HL-60 (cell line): ENCODE results near the gene TNFSF12.

Experiments used
- DNase-seq, 2 experiments: peaks; one replicate each; pipeline ENCODE4 v3.0.0-alpha.2; 2010 to 2020; ENCODE audit warnings: low read depth in 1 of 2, low spot score in 1 of 2
- H3K27ac ChIP-seq: fragments of 250-450 bp; sonication (Bioruptor Pico); replicated peaks from 2 replicates; pipeline ENCODE4 v1.5.1; 2020; ENCODE audit warnings: mild to moderate bottlenecking, moderate library complexity
- H3K27me3 ChIP-seq: fragments of 250-450 bp; sonication (Bioruptor Pico); 2 replicates; pipeline ENCODE4 v1.5.1; 2021; ENCODE audit warnings: mild to moderate bottlenecking, moderate library complexity; ENCODE audit not compliant: insufficient read depth, poor library complexity, severe bottlenecking
- H3K4me3 ChIP-seq: replicated peaks from 2 replicates; pipeline ENCODE4 v1.5.1; 2011; ENCODE audit warnings: mild to moderate bottlenecking, control low read depth, low read length; ENCODE audit not compliant: insufficient read depth
- CTCF ChIP-seq: IDR thresholded peaks from one replicate; pipeline ENCODE4 v1.5.1; 2011; ENCODE audit warnings: low read length, control low read depth, inconsistent platforms; ENCODE audit not compliant: insufficient read depth
- GABPA ChIP-seq: IDR thresholded peaks from 2 replicates; pipeline ENCODE4 v1.6.1; 2012; ENCODE audit warnings: low read depth
- POLR2AphosphoS5 ChIP-seq: IDR thresholded peaks from 2 replicates; pipeline ENCODE4 v1.6.1; 2012; ENCODE audit warnings: low read depth
- REST ChIP-seq: IDR thresholded peaks from 2 replicates; pipeline ENCODE4 v1.6.1; 2012; ENCODE audit warnings: low read depth; ENCODE audit not compliant: insufficient replicate concordance
- SPI1 ChIP-seq: IDR thresholded peaks from 2 replicates; pipeline ENCODE4 v1.6.1; 2012; ENCODE audit warnings: low read depth, mild to moderate bottlenecking, borderline replicate concordance

Gene TNFSF12

GRCh38 chr17:7579001-7579833, 30.4 kb downstream of the TNFSF12 start, which contains the start of gene CD68:
Gene CD68, plus strand, starts transcription at chr17:7579638. Its CDS starts 40 bp downstream, at chr17:7579678.
- H3K27me3 ChIP-seq, result no peaks in the 10 kb centered on the region
- peak; percentile 71 to 85 for DNase-seq
- peak within 1 kb of the TSS; percentile 49 for H3K4me3 ChIP-seq
- TF ChIP-seq GABPA, result no peak
- TF ChIP-seq SPI1, result peak; percentile 74; the same call in 1 of the 2 replicates
- TF ChIP-seq POLR2AphosphoS5, result peak; percentile 97
- TF ChIP-seq REST, result no peak
- no peak for TF ChIP-seq CTCF
- peak within 1 kb of the TSS; percentile 72 for H3K27ac ChIP-seq

- no peaks in the 10 kb centered on the region for H3K27me3 ChIP-seq
- no peak for DNase-seq
- peak overlapping the region; percentile 49 for H3K4me3 ChIP-seq
- H3K27ac ChIP-seq, result peak overlapping the region; percentile 72
- TF ChIP-seq GABPA (no peak), SPI1 (no peak), REST (no peak), CTCF (no peak), POLR2AphosphoS5 (no peak)
These were observed 31.2 kb downstream of the TNFSF12 start for GRCh38 chr17:7579834-7580603.

GRCh38 chr17:7580604-7581575, 32.0 kb downstream of the TNFSF12 start:
- DNase-seq, result peak in 1 of 2 experiments; percentile 28
- peak overlapping the region; percentile 72 for H3K27ac ChIP-seq
- TF ChIP-seq REST (no peak), SPI1 (no peak), CTCF (no peak), POLR2AphosphoS5 (no peak), GABPA (no peak)

More at GRCh38 chr17:7580604-7581575, 32.0 kb downstream of the TNFSF12 start:
- Histone ChIP-seq H3K27me3 (no peaks in the 10 kb centered on the region), H3K4me3 (peak overlapping the region; percentile 49)
